Fibroblast of the aortic adventitia (primary cell): ENCODE results near the gene AOPEP. TPM values are rescaled to one million over a fixed set of nuclear protein-coding genes. Genes with fewer than 3 reads are reported as not detected.
A peak's percentile ranks its signal among the peaks of the same experiment; 100 is the strongest.

ENCODE experiments used
- DNase-seq: peaks from one replicate; pipeline ENCODE4 v3.0.0-alpha.2; 2010; ENCODE audit warnings: low read depth
- H3K4me3 ChIP-seq: 2 replicates; pipeline ENCODE4 v1.5.1; 2011; ENCODE audit warnings: low read depth, mild to moderate bottlenecking, control low read depth, low read length, moderate library complexity
- total RNA-seq: library from RNA; depleted of rRNA; stranded (reverse); fragments of >200 nt; gene quantifications from 2 replicates; pipeline ENCODE4 v1.2.3, GENCODE V29; 2012; ENCODE audit warnings: low replicate concordance
- TF ChIP-seq, protein P1 (sequence below): IDR thresholded peaks from 2 replicates; pipeline ENCODE4 v1.5.1; 2011; ENCODE audit warnings: mild to moderate bottlenecking, low read length, control low read depth, inconsistent platforms; ENCODE audit not compliant: insufficient read depth

Gene AOPEP
- total RNA-seq, 1 donor, result 39.7 TPM

DNA sequence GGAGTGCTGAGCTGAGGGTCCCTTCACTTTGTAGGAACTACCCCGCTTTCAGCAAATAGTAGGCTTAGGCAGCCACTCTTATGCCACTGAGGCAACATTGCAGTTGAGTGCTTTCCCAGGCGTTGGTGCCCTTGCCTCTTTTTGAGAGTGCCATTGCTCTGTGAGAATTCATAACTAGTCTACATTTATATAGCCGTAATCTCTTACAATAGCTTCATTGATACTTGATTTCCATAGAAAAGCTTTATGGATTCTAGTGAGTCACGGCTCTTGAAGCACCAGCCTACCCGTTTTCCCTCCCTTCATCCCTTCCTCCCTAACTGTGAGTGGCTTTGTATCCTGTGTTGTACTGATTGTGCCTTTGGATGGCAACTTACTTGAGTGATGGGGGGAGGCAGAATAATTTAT lies 283.9 kb downstream of the AOPEP start:
- peak overlapping the region; percentile 4 for H3K4me3 ChIP-seq
- DNase-seq, result no peak
- TF ChIP-seq, protein P1, sequence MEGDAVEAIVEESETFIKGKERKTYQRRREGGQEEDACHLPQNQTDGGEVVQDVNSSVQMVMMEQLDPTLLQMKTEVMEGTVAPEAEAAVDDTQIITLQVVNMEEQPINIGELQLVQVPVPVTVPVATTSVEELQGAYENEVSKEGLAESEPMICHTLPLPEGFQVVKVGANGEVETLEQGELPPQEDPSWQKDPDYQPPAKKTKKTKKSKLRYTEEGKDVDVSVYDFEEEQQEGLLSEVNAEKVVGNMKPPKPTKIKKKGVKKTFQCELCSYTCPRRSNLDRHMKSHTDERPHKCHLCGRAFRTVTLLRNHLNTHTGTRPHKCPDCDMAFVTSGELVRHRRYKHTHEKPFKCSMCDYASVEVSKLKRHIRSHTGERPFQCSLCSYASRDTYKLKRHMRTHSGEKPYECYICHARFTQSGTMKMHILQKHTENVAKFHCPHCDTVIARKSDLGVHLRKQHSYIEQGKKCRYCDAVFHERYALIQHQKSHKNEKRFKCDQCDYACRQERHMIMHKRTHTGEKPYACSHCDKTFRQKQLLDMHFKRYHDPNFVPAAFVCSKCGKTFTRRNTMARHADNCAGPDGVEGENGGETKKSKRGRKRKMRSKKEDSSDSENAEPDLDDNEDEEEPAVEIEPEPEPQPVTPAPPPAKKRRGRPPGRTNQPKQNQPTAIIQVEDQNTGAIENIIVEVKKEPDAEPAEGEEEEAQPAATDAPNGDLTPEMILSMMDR, result no peak

DNA sequence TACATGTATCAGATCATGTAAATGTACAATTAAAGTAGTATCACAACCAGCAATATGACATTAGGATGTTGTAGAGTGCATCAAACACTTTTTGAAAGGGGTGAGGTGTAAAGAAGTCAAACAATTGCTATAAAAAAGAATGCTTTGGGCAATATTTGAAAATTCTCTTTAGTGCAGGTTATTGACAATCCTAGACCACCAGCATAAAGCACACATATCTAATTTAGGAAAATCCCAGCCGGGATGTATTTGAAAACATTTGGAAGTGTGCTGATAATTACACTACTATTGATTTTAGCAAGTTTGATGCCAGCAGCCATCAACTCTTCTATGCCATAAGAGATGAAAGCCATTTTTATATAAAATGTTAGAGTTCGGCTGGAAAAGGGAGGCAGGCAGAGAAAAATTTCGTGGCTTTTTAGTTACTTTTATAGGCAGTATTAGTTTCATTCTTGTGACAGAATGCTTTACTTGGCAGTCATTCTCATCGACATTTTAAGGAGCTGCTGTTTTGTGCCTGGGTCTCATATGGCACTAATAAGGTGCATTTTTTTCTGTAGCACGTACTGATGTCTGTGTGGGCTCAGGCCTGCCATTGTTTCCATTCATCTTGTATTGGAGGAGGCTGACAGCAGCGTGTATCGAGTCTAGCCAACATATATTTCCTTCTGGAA lies 285.7 kb downstream of the AOPEP start:
- DNase-seq, result peak; percentile 44
- no peak overlapping the region for H3K4me3 ChIP-seq
- TF ChIP-seq, protein P1, result no peak

DNA sequence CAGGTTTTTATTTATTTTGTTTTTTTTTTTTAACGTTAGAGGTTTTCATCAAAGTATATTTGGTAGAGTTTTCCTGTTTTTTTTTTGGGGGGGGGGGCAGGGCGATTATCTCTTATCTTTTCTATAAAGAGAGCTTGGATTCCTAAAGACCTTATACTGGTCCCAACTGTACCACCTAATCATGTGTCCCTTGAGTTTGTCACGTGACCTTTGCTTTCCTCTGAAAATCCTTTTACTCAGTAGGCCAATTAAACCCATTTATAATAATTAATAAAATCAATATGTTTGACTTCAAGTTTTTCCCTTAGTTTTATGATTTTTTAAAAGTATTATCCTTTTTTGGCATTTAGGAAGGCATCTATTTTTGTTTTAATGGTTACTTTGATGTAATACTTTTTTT lies 286.4 kb downstream of the AOPEP start:
- no peak overlapping the region for H3K4me3 ChIP-seq
- TF ChIP-seq, protein P1, result no peak
- DNase-seq, result peak; percentile 5

DNA sequence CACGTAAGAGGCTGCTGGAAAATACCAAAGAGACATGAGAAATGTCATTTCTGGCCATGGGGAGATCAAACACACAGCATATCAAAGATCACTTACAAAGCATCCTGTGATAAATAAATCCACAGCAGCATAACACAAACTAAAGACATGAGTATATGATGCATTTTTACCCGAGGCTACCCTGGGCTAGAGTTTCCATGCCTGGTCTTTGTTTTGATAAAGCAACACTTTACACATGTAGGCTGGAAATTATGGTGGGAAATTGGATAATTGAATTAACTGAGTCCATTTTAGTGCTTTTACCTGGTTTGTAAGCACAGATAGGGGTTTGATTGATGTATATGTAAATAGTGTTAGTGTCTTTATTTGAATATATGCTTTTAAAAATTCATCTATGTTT lies 288.4 kb downstream of the AOPEP start:
- TF ChIP-seq, protein P1, result no peak
- peak; percentile 3 for DNase-seq
- no peak overlapping the region for H3K4me3 ChIP-seq

DNA sequence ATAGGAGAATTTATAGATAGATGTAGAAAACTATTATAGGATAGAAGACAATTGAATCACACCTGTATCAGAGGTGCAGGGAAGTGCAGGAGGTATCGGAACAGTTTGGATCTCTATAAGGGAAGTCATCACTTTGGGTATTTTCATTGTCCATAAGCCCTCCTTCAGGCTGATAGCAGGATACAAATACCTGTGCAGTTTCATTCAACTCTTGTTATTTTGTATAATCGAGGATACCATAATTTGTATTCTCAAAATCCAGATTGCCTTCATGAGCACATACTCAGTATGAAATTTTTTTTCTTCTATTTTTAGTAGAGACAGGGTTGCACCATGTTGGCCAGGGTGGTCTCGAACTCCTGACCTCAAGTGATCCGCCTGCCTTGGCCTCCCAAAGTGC lies 289.1 kb downstream of the AOPEP start:
- DNase-seq, result no peak
- no peak overlapping the region for H3K4me3 ChIP-seq
- TF ChIP-seq, protein P1, result no peak

DNA sequence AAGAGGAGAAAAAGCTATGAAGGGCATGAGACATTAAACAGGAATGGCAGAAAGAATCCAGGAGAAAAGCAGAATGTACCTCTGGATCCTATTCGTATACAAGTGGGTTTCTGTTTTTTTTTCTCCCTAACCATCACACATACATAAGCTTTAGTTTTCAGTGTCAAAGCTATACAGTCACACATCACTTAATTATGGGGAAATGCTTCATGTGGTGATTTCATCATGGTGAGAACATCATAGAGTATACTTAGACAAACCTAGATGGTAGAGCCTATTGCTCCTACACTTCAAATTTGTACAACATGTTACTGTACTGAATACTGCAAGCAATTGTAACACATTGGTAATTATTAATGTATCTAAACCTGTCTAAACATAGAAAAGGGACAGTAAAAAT lies 290.6 kb downstream of the AOPEP start:
- DNase-seq, result peak; percentile 40
- TF ChIP-seq, protein P1, result no peak
- H3K4me3 ChIP-seq, result no peak overlapping the region

DNA sequence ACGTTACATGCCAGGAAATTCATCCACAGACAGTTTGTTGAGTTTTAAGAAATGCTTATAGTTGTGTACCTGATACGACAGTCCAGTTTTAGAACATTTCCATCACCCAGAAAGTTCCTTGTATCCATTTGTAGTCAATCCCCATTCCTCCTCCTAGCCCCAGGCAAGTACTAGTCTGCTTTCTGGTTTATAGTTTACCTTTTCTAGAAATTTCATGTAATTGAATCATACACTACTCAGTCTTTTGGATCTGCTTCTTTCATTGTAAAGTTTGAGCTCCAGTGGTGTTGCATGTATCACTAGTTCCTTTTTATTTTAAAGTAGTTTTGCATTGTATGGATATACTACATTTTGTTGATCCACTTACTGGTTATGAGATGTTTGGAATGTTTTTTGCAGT lies 291.2 kb downstream of the AOPEP start:
- TF ChIP-seq, protein P1, result no peak
- no peak overlapping the region for H3K4me3 ChIP-seq
- peak; percentile 54 for DNase-seq
